Mammary epithelial cell (primary cell): ENCODE measurements around the gene CTSZ.

Experiments
- CTCF ChIP-seq, 2 donors: IDR thresholded peaks in 1 of 2; conservative IDR thresholded peaks in 1 of 2; 2 replicates each; pipeline ENCODE4 v1.5.1; 2011 to 2012; ENCODE audit warnings: inconsistent platforms in 2 of 2, low read length in 2 of 2, mild to moderate bottlenecking in 2 of 2, control low read depth in 1 of 2, low read depth in 1 of 2; ENCODE audit not compliant: insufficient read depth in 1 of 2; ENCODE audit errors: extremely low read depth in 1 of 2
- EZH2 ChIP-seq: IDR thresholded peaks from 2 replicates; pipeline ENCODE4 v1.6.1; 2012; ENCODE audit warnings: low read length, inconsistent platforms, borderline replicate concordance

- TF ChIP-seq CTCF (conservative IDR thresholded peaks at IDR 0.05 in 1 of 2, IDR thresholded peaks at IDR 0.05 in 1 of 2; ENCODE audit: extremely low read depth in 1 of 2, insufficient read depth in 1 of 2, low read depth in 1 of 2, low read length in 2 of 2) (no peak), EZH2 (no peak)
These were observed 10.8 kb downstream of the CTSZ start for GRCh38 chr20:58996226-58996611.
